ENCODE measurements around the gene KIF6. TPM values are rescaled to one million over a fixed set of nuclear protein-coding genes. Genes with fewer than 3 reads are reported as not detected.

The KIF6 gene
- total RNA-seq, 1 experiment from 2014 or later, result not detected

DNA sequence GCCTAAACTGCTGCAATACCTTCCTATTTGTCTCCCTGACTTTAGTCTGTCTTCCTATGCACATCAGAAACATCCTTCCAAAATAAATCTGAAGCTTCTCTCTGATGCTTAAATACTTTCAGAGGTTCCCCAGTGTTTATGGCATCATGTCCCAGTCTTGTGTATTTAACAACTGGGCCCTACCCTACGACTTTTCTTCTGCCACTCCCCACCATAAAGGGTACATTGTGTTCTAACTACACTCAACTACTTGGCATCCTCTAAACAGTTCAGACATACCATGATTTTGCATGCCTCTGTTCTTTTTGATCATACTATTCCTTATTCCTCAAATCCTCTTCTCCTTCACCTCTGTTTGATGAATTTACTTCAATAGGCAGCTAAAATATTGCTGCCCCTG, 259.7 kb downstream of the KIF6 start (continued):
- TF ChIP-seq TCF7L2 (IDR thresholded peaks at IDR 0.05; ENCODE audit: borderline replicate concordance, extremely low read depth, insufficient read depth, insufficient read length) (no peak), JUND (IDR thresholded peaks at IDR 0.05) (no peak), ZNF274 (IDR thresholded peaks at IDR 0.05; ENCODE audit: low read depth, low read length) (no peak), POLR2A (IDR thresholded peaks at IDR 0.05; ENCODE audit: borderline replicate concordance, extremely low read depth, insufficient read depth, insufficient read length) (no peak), YY1 (IDR thresholded peaks at IDR 0.05; ENCODE audit: extremely low read depth, insufficient replicate concordance, low read depth, low read length) (no peak), RAD21 (IDR thresholded peaks at IDR 0.05; ENCODE audit: low read depth) (no peak), CBX3 (IDR thresholded peaks at IDR 0.05; ENCODE audit: low read depth) (no peak)

- ChIA-PET POLR2A (no interaction called here), RAD21 (ENCODE audit: low non-redundant PET in 1 of 2, low total read pairs in 2 of 2, uncharacterized antibody in 2 of 2, unreplicated experiment in 2 of 2) (no interaction called here), CTCF (no interaction called here)
- Histone ChIP-seq H3K36me3 (ENCODE audit: control insufficient read depth in 1 of 2, insufficient read depth in 2 of 2, low read length in 2 of 2) (no peaks in the 10 kb centered on the region), H3K4me1 (ENCODE audit: control insufficient read depth in 1 of 2, insufficient read depth in 2 of 2, low read length in 2 of 2) (no peaks in the 10 kb centered on the region), H4K20me1 (ENCODE audit: insufficient read depth) (no peaks in the 10 kb centered on the region), H3K4me2 (ENCODE audit: low read length) (no peak overlapping the region), H3K27me3 (ENCODE audit: insufficient read depth, low read length) (peaks cover 15% of the 10 kb centered on the region), H3K9ac (ENCODE audit: low read length) (no peak overlapping the region), H3K9me3 (ENCODE audit: control insufficient read depth in 1 of 2, insufficient read depth in 1 of 2, low read depth in 1 of 2, low read length in 2 of 2) (no peaks in the 10 kb centered on the region), H2AFZ (ENCODE audit: low read depth, low read length, poor library complexity, severe bottlenecking) (no peak overlapping the region), H3K79me2 (ENCODE audit: insufficient read depth, low read length) (no peaks in the 10 kb centered on the region), H3K9me2 (ENCODE audit: insufficient read depth) (no peaks in the 10 kb centered on the region; the same call in 1 of the 2 replicates), H3K4me3 (replicated peaks in 1 of 2; ENCODE audit: low read depth in 1 of 2, low read length in 2 of 2) (no peak overlapping the region), H3K27ac (ENCODE audit: low read depth, low read length) (no peak overlapping the region)
- intact Hi-C loops (cut with micrococcal nuclease), result no loop called here
- no TSS peak for BruUV-seq (replicated peaks)
- no peak for DNase-seq (ENCODE audit: low read depth, low spot score)
- TF ChIP-seq RAD21 (IDR thresholded peaks at IDR 0.05; ENCODE audit: low read depth) (no peak), CTCF (IDR thresholded peaks at IDR 0.05 in 2 of 3, conservative IDR thresholded peaks at IDR 0.05 in 1 of 3; ENCODE audit: borderline replicate concordance in 1 of 3, insufficient read depth in 1 of 3, low read depth in 2 of 3, low read length in 2 of 3) (no peak), ZNF274 (IDR thresholded peaks at IDR 0.05; ENCODE audit: low read depth, low read length) (no peak), ELF1 (IDR thresholded peaks at IDR 0.05; ENCODE audit: borderline replicate concordance, low read depth) (no peak), SIN3A (IDR thresholded peaks at IDR 0.05; ENCODE audit: low read depth) (no peak), REST (IDR thresholded peaks at IDR 0.05; ENCODE audit: low read depth) (no peak), SRF (IDR thresholded peaks at IDR 0.05; ENCODE audit: low read depth) (no peak), CEBPB (IDR thresholded peaks at IDR 0.05; ENCODE audit: low read depth) (no peak), EZH2phosphoT487 (IDR thresholded peaks at IDR 0.05; ENCODE audit: borderline replicate concordance) (no peak), POLR2AphosphoS5 (IDR thresholded peaks at IDR 0.05; ENCODE audit: low read depth, low read length) (no peak), YY1 (IDR thresholded peaks at IDR 0.05; ENCODE audit: extremely low read depth, insufficient replicate concordance, low read depth, low read length) (no peak), POLR2A (IDR thresholded peaks at IDR 0.05; ENCODE audit: borderline replicate concordance, extremely low read depth, insufficient read depth, insufficient read length) (no peak), MAX (IDR thresholded peaks at IDR 0.05) (no peak), TCF7L2 (IDR thresholded peaks at IDR 0.05; ENCODE audit: borderline replicate concordance, extremely low read depth, insufficient read depth, insufficient read length) (no peak), EZH2 (IDR thresholded peaks at IDR 0.05) (no peak), FOSL1 (IDR thresholded peaks at IDR 0.05; ENCODE audit: low read depth) (no peak)
- TF ChIP-seq, protein P1, sequence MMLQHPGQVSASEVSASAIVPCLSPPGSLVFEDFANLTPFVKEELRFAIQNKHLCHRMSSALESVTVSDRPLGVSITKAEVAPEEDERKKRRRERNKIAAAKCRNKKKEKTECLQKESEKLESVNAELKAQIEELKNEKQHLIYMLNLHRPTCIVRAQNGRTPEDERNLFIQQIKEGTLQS (IDR thresholded peaks at IDR 0.05), result no peak
- no peak for ATAC-seq
Observed at GRCh38 chr6:39464067-39464466, 261.1 kb downstream of the KIF6 start.
